ENCODE data around the gene PLPP1. TPM values are rescaled to one million over a fixed set of nuclear protein-coding genes. Genes with fewer than 3 reads are reported as not detected.

The PLPP1 gene
- total and polyA plus RNA-seq, 7 donors: 22.0 to 81.5 (median 40.6) TPM

DNA sequence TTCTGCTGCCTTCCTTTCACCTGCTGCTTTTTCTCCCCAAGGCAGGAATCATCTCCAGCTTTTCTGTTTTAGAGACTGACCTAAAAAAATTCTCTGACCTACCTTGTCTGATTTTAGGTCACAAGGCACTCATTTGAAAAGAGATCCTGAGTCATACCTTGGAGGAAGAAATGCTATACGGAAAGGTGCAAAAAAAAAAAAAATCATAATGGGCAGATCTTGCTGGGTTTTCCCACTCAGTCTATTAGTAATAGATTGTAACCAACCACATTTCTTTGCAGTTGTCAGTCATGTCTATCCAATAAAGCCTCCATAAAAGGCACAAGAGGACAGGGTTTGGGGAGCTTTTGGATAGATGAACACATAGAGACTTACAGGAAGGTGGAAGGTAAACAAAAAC, 157.0 kb downstream of the PLPP1 start:
- Histone ChIP-seq H3K27ac (no peak overlapping the region), H3K9me3 (peaks cover 4% of the 10 kb centered on the region), H3K4me1 (no peaks in the 10 kb centered on the region), H3K4me3 (no peak overlapping the region), H3K36me3 (ENCODE audit: insufficient read depth in 1 of 2, low read depth in 1 of 2) (peaks cover 0 to 46% of the 10 kb centered on the region in 2 donors), H3K27me3 (ENCODE audit: insufficient read depth in 3 of 3, low read length in 2 of 3) (no peaks in the 10 kb centered on the region)
- WGBS, 3 donors: 85 to 89% (median 88%) methylated on average over 1 of the region's 1 CpG
- no peak for DNase-seq
- no peak for ATAC-seq
- intact Hi-C loops (cut with DNase I): no loop called here
- TF ChIP-seq, protein P1, sequence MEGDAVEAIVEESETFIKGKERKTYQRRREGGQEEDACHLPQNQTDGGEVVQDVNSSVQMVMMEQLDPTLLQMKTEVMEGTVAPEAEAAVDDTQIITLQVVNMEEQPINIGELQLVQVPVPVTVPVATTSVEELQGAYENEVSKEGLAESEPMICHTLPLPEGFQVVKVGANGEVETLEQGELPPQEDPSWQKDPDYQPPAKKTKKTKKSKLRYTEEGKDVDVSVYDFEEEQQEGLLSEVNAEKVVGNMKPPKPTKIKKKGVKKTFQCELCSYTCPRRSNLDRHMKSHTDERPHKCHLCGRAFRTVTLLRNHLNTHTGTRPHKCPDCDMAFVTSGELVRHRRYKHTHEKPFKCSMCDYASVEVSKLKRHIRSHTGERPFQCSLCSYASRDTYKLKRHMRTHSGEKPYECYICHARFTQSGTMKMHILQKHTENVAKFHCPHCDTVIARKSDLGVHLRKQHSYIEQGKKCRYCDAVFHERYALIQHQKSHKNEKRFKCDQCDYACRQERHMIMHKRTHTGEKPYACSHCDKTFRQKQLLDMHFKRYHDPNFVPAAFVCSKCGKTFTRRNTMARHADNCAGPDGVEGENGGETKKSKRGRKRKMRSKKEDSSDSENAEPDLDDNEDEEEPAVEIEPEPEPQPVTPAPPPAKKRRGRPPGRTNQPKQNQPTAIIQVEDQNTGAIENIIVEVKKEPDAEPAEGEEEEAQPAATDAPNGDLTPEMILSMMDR (IDR thresholded peaks at IDR 0.05): no peak

Other genes with a start within 250 kb of the PLPP1 start
- 10 to 100 TPM; 25.6 to 38.5 (median 33.3) TPM for gene DHX29, start 227.3 kb downstream of the PLPP1 start, total RNA-seq
- 10 to 100 TPM; 16.1 to 47.7 (median 28.6) TPM for gene DHX29, start 227.3 kb downstream of the PLPP1 start, polyA plus RNA-seq
- gene MTREX, start 227.0 kb downstream of the PLPP1 start, total RNA-seq: 10 to 100 TPM; 59.5 to 79.4 (median 75.4) TPM
- gene MTREX, start 227.0 kb downstream of the PLPP1 start, polyA plus RNA-seq: 10 to 100 TPM; 26.7 to 42.8 (median 35.1) TPM
- 1 to 10 TPM; 4.8 to 7.2 (median 6.8) TPM for gene SLC38A9, start 177.4 kb upstream of the PLPP1 start, total RNA-seq
- 1 to 10 TPM; 4.3 to 7.1 (median 5.5) TPM for gene SLC38A9, start 177.4 kb upstream of the PLPP1 start, polyA plus RNA-seq
- gene DDX4, start 203.1 kb upstream of the PLPP1 start, total RNA-seq: under 1 TPM in 1 of 4 donors, not detected in 3; 0.18 TPM
- gene DDX4, start 203.1 kb upstream of the PLPP1 start, polyA plus RNA-seq: under 1 TPM in 1 of 3 donors, not detected in 2; 0.03 TPM